Endometrial microvascular endothelial cells (primary cell): ENCODE results near the gene MAN2A1. TPM values are rescaled to one million over a fixed set of nuclear protein-coding genes. Genes with fewer than 3 reads are reported as not detected.
"Not testable (repeated sequence)": the region's sequence is repeated elsewhere in the genome, so short reads cannot be mapped to it uniquely, and the experiment has no call there.

Experiments used
- in situ Hi-C: cut with HindIII; loops from 2 replicates; pipeline ENCODE4 v1.10.0; 2017; ENCODE audit warnings: low sequenced_read_pairs, low pct_unique_long_range_greater_than_20kb; ENCODE audit errors: inconsistent ontology term
- total RNA-seq: library from RNA; depleted of rRNA; stranded (reverse); fragments of >200 nt; gene quantifications from one replicate; pipeline ENCODE4 v1.2.3, GENCODE V29; 2015; ENCODE audit errors: inconsistent ontology term

MAN2A1 gene
- total RNA-seq, 1 donor from 2014 or later = 89.2 TPM

- in situ Hi-C loops = no loop called here
Observed at GRCh38 chr5:109784687-109785086, 95.0 kb downstream of the MAN2A1 start.

- in situ Hi-C loops = no loop called here
Observed at GRCh38 chr5:109786206-109786855, 96.6 kb downstream of the MAN2A1 start.

GRCh38 chr5:109788596-109788995, 98.9 kb downstream of the MAN2A1 start:
- in situ Hi-C loops = no loop called here

- in situ Hi-C loops = no loop called here
Observed at GRCh38 chr5:109792613-109793012, 102.9 kb downstream of the MAN2A1 start.

GRCh38 chr5:109803854-109804253, 114.1 kb downstream of the MAN2A1 start:
- in situ Hi-C loops = no loop called here

GRCh38 chr5:109805472-109805871, 115.7 kb downstream of the MAN2A1 start:
- in situ Hi-C loops = no loop called here

GRCh38 chr5:109805883-109806282, 116.2 kb downstream of the MAN2A1 start:
- in situ Hi-C loops = no loop called here

GRCh38 chr5:109812698-109813097, 123.0 kb downstream of the MAN2A1 start:
- in situ Hi-C loops = no loop called here

GRCh38 chr5:109816732-109817131, 127.0 kb downstream of the MAN2A1 start:
- in situ Hi-C loops = no loop called here

GRCh38 chr5:109819878-109820277, 130.2 kb downstream of the MAN2A1 start:
- in situ Hi-C loops = no loop called here

- in situ Hi-C loops = no loop called here
Observed at GRCh38 chr5:109823597-109823996, 133.9 kb downstream of the MAN2A1 start.

- in situ Hi-C loops = no loop called here
Observed at GRCh38 chr5:109825450-109825849, 135.7 kb downstream of the MAN2A1 start.

- in situ Hi-C loops = no loop called here
Observed at GRCh38 chr5:109826426-109826825, 136.7 kb downstream of the MAN2A1 start.

GRCh38 chr5:109829331-109829730, 139.6 kb downstream of the MAN2A1 start:
- in situ Hi-C loops = no loop called here

GRCh38 chr5:109830955-109831502, 141.3 kb downstream of the MAN2A1 start:
- in situ Hi-C loops = no loop called here

GRCh38 chr5:109832207-109833188, 142.8 kb downstream of the MAN2A1 start:
- in situ Hi-C loops = not testable (repeated sequence)

GRCh38 chr5:109833946-109834345, 144.2 kb downstream of the MAN2A1 start:
- in situ Hi-C loops = no loop called here

- in situ Hi-C loops = no loop called here
Observed at GRCh38 chr5:109836280-109836679, 146.6 kb downstream of the MAN2A1 start.

- in situ Hi-C loops = no loop called here
Observed at GRCh38 chr5:109837231-109837861, 147.6 kb downstream of the MAN2A1 start.
